A549 treated with AZD9567 at 1 μM for 4 hours (cell line): ENCODE results near the gene ACVR1C. TPM values are rescaled to one million over a fixed set of nuclear protein-coding genes. Genes with fewer than 3 reads are reported as not detected.

Experiments
- total RNA-seq: library from RNA; stranded (reverse); fragments of 200-300 nt; extraction: Qiagen RNA extraction; gene quantifications from 5 replicates; pipeline ENCODE4 v1.2.3, GENCODE V29; 2022; ENCODE audit not compliant: insufficient read depth

ACVR1C gene
- 0.01 to 0.06 TPM (median 0.05 TPM) in 3 of 5 replicates, not detected in the others for total RNA-seq

DNA sequence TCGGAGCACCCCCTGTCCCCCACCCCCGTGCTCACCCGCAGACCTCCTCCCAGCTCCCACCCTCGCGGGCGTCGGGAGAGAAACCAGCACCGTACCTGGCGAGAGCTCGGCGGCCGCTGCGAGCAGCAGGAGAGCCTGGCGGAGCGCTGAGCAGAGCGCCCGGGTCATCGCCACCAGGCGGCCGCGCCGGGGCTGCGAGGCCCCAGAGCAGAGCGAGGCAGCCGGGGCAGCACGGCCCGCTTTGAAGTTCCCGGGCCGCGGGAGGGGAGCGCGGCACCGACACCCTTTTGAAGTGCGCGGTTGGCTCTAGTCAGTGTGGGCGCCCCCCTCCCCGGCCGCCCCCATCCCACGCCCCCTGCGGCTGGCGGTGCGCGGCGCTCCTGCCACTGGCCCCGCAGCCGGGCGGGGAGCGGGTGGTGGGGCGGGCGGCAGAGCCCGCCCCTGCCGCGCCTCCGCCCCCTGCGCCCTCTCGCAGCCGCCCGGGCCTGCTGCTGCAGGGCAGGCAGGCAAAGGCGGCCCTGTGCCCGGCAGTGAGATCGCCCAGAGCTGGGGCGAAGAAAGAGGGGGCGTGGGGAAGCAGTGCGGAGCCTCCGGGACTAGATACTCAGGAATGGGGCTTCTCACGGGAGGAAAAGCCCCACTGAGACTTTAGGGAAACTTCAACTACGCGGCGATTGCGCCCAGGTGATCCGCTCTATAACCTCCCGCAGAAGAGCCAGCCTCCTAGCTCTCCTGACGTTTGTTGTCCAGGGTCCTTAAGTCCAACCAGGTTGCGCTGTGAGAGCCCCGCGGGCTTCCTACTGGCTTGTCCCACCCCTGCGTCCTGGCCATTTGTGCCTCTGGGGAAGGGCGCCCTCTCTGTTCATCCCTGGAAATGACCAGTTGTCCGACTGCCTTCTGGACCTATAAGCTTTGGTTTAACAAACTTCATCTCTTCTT lies at the start of gene ACVR1C:
Gene ACVR1C, minus strand, starts transcription at position 388 of the 939 bp plus-strand sequence. Its CDS starts 220 bp downstream, at position 168.

Other genes with a start within 250 kb of the ACVR1C start
- not detected in 5 replicates for gene CYTIP, start 184.8 kb downstream of the ACVR1C start, total RNA-seq
- 21.2 to 26.2 TPM (median 22.6 TPM) in 5 replicates for gene ACVR1, start 247.5 kb upstream of the ACVR1C start, total RNA-seq